Activated naive CD4-positive, alpha-beta T cell treated with anti-CD3 and anti-CD28 coated beads, Interleukin-2, amount 10 ng/mL, durations not matched to agents 7 days and 5 days (primary cell): ENCODE measurements around the gene STXBP4.

Source experiments
- CTCF ChIA-PET: fragments of 350-600 bp; sonication (Branson Sonifier 250); formaldehyde crosslinking; loops from one replicate; lab custom pipeline; 2021; ENCODE audit warnings: antibody characterized with exemption; lab: Charles Lee
- DNase-seq: peaks from one replicate; pipeline ENCODE4 v3.0.0-alpha.2; 2020
- H3K27ac Mint-ChIP-seq: one replicate; pipeline ENCODE4 v1.8.0; 2021; ENCODE audit warnings: mild to moderate bottlenecking, moderate library complexity, mixed read lengths
- H3K27me3 Mint-ChIP-seq: one replicate; pipeline ENCODE4 v1.8.0; 2021; ENCODE audit warnings: mild to moderate bottlenecking, mixed read lengths
- H3K36me3 Mint-ChIP-seq: one replicate; pipeline ENCODE4 v1.8.0; 2021; ENCODE audit warnings: mixed read lengths
- H3K4me1 Mint-ChIP-seq: one replicate; pipeline ENCODE4 v1.8.0; 2021; ENCODE audit warnings: mixed read lengths
- H3K4me3 Mint-ChIP-seq: one replicate; pipeline ENCODE4 v1.8.0; 2021; ENCODE audit warnings: mild to moderate bottlenecking, moderate library complexity, mixed read lengths
- H3K9me3 Mint-ChIP-seq: one replicate; pipeline ENCODE4 v1.8.0; 2021; ENCODE audit warnings: mixed read lengths

STXBP4 gene

GRCh38 chr17:55202896-55203295, 234.3 kb downstream of the STXBP4 start:
- Mint-ChIP-seq H3K4me3 (no peak overlapping the region), H3K4me1 (no peaks in the 10 kb centered on the region), H3K9me3 (no peaks in the 10 kb centered on the region), H3K36me3 (no peaks in the 10 kb centered on the region), H3K27ac (no peak overlapping the region), H3K27me3 (peaks cover 9% of the 10 kb centered on the region)
- CTCF ChIA-PET, result interaction anchor here (0.6 kb wide), 1 partner anchor 9 kb away, joined by 4 read pairs; no protein-coding TSS in a partner anchor
- no peak for DNase-seq

- H3K36me3 Mint-ChIP-seq, result no peaks in the 10 kb centered on the region
- H3K9me3 Mint-ChIP-seq, result no peaks in the 10 kb centered on the region
- DNase-seq, result no peak
- CTCF ChIA-PET, result no interaction called here
- H3K4me1 Mint-ChIP-seq, result no peaks in the 10 kb centered on the region
- H3K4me3 Mint-ChIP-seq, result no peak overlapping the region
- peaks cover 9% of the 10 kb centered on the region for H3K27me3 Mint-ChIP-seq
- no peak overlapping the region for H3K27ac Mint-ChIP-seq
Observed at GRCh38 chr17:55208078-55208812, 239.7 kb downstream of the STXBP4 start.

- no peak overlapping the region for H3K4me3 Mint-ChIP-seq
- peaks cover 9% of the 10 kb centered on the region for H3K27me3 Mint-ChIP-seq
- no peaks in the 10 kb centered on the region for H3K36me3 Mint-ChIP-seq
- H3K9me3 Mint-ChIP-seq, result no peaks in the 10 kb centered on the region
- H3K4me1 Mint-ChIP-seq, result no peaks in the 10 kb centered on the region
- no peak for DNase-seq
- CTCF ChIA-PET, result no interaction called here
- no peak overlapping the region for H3K27ac Mint-ChIP-seq
Observed at GRCh38 chr17:55210292-55210691, 241.7 kb downstream of the STXBP4 start.

- CTCF ChIA-PET, result no interaction called here
- no peak overlapping the region for H3K27ac Mint-ChIP-seq
- H3K4me3 Mint-ChIP-seq, result no peak overlapping the region
- no peak for DNase-seq
- H3K9me3 Mint-ChIP-seq, result no peaks in the 10 kb centered on the region
- peaks cover 9% of the 10 kb centered on the region for H3K27me3 Mint-ChIP-seq
- no peaks in the 10 kb centered on the region for H3K4me1 Mint-ChIP-seq
- no peaks in the 10 kb centered on the region for H3K36me3 Mint-ChIP-seq
Observed at GRCh38 chr17:55212880-55213279, 244.3 kb downstream of the STXBP4 start.

- Mint-ChIP-seq H3K36me3 (no peaks in the 10 kb centered on the region), H3K27ac (no peak overlapping the region), H3K27me3 (peaks cover 8% of the 10 kb centered on the region), H3K4me1 (no peaks in the 10 kb centered on the region), H3K4me3 (no peak overlapping the region), H3K9me3 (no peaks in the 10 kb centered on the region)
- no peak for DNase-seq
- CTCF ChIA-PET, result no interaction called here
Observed at GRCh38 chr17:55215711-55216110, 247.1 kb downstream of the STXBP4 start.

GRCh38 chr17:55216888-55217287, 248.3 kb downstream of the STXBP4 start:
- H3K27ac Mint-ChIP-seq, result no peak overlapping the region
- CTCF ChIA-PET, result no interaction called here
- H3K36me3 Mint-ChIP-seq, result no peaks in the 10 kb centered on the region
- H3K9me3 Mint-ChIP-seq, result no peaks in the 10 kb centered on the region
- DNase-seq, result no peak
- peaks cover 8% of the 10 kb centered on the region for H3K27me3 Mint-ChIP-seq
- no peaks in the 10 kb centered on the region for H3K4me1 Mint-ChIP-seq
- no peak overlapping the region for H3K4me3 Mint-ChIP-seq

- no peak overlapping the region for H3K4me3 Mint-ChIP-seq
- H3K4me1 Mint-ChIP-seq, result no peaks in the 10 kb centered on the region
- no peak overlapping the region for H3K27ac Mint-ChIP-seq
- no peaks in the 10 kb centered on the region for H3K9me3 Mint-ChIP-seq
- peaks cover 16% of the 10 kb centered on the region for H3K27me3 Mint-ChIP-seq
- CTCF ChIA-PET, result no interaction called here
- H3K36me3 Mint-ChIP-seq, result no peaks in the 10 kb centered on the region
- no peak for DNase-seq
Observed at GRCh38 chr17:55219459-55219858, 250.9 kb downstream of the STXBP4 start.

- no peak overlapping the region for H3K27ac Mint-ChIP-seq
- no peak overlapping the region for H3K4me3 Mint-ChIP-seq
- no peaks in the 10 kb centered on the region for H3K36me3 Mint-ChIP-seq
- no peaks in the 10 kb centered on the region for H3K9me3 Mint-ChIP-seq
- peaks cover 16% of the 10 kb centered on the region for H3K27me3 Mint-ChIP-seq
- CTCF ChIA-PET, result no interaction called here
- DNase-seq, result no peak
- H3K4me1 Mint-ChIP-seq, result no peaks in the 10 kb centered on the region
Observed at GRCh38 chr17:55219934-55220333, 251.4 kb downstream of the STXBP4 start.
